Esophagus squamous epithelium (tissue), 4 donors: ENCODE data around the gene UBAP1L.

ENCODE experiments used
- POLR2A ChIP-seq, 4 donors: fragments of 450-650 bp; IDR thresholded peaks; one replicate each; pipeline ENCODE4 v1.6.1; 2017; ENCODE audit warnings: antibody characterized with exemption in 4 of 4, mild to moderate bottlenecking in 4 of 4, moderate library complexity in 3 of 4
- TF ChIP-seq, protein P1 (sequence below), 6 experiments: fragments of 450-650 bp in 4 of 6; fragments of 200-600 bp in 2 of 6; sonication (generic) in 2 of 6; IDR thresholded peaks; one replicate each; pipeline ENCODE4 v1.5.1; 2016 to 2019; ENCODE audit warnings: antibody characterized with exemption in 6 of 6, mild to moderate bottlenecking in 4 of 6, moderate library complexity in 4 of 6

DNA sequence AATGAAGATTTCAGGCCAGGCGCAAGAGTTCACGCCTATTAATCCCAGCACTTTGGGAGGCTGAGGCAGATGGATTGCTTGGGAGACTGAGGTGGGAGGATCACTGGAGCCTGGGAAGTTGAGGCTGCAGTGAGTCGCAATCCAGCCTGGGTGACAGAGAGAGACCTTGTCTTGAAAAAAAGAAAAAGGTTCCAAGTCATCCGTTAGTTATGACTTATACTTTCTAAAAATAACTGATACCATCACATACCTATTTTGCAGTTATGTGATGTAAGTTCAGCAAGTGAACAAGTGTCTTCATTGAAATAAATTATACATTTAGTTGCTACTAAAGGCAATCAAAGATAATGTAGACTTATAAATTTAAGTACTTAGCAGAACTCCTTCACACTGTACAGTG lies 48.0 kb upstream of the UBAP1L start:
- TF ChIP-seq POLR2A (IDR thresholded peaks at IDR 0.05), result no peak
- TF ChIP-seq, protein P1, sequence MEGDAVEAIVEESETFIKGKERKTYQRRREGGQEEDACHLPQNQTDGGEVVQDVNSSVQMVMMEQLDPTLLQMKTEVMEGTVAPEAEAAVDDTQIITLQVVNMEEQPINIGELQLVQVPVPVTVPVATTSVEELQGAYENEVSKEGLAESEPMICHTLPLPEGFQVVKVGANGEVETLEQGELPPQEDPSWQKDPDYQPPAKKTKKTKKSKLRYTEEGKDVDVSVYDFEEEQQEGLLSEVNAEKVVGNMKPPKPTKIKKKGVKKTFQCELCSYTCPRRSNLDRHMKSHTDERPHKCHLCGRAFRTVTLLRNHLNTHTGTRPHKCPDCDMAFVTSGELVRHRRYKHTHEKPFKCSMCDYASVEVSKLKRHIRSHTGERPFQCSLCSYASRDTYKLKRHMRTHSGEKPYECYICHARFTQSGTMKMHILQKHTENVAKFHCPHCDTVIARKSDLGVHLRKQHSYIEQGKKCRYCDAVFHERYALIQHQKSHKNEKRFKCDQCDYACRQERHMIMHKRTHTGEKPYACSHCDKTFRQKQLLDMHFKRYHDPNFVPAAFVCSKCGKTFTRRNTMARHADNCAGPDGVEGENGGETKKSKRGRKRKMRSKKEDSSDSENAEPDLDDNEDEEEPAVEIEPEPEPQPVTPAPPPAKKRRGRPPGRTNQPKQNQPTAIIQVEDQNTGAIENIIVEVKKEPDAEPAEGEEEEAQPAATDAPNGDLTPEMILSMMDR (IDR thresholded peaks at IDR 0.05), result no peak
